HS-5 (cell line): Measurements from ENCODE around the gene SRRM2.

Experiments
- DNase-seq: peaks from one replicate; pipeline ENCODE4 v3.0.0-alpha.2; 2012; ENCODE audit warnings: low read depth

SRRM2 gene

GRCh38 chr16:2762711-2763110 lies 10.3 kb downstream of the SRRM2 start:
- no peak for DNase-seq

GRCh38 chr16:2763173-2763572 lies 10.7 kb downstream of the SRRM2 start:
- DNase-seq = no peak

GRCh38 chr16:2764718-2765117 lies 12.3 kb downstream of the SRRM2 start:
- DNase-seq = no peak

GRCh38 chr16:2765462-2766404 lies 13.3 kb downstream of the SRRM2 start:
- DNase-seq = no peak

- no peak for DNase-seq
Measured at GRCh38 chr16:2766430-2767139, 14.1 kb downstream of the SRRM2 start.

GRCh38 chr16:2767140-2767731 lies 14.8 kb downstream of the SRRM2 start:
- no peak for DNase-seq

- no peak for DNase-seq
Measured at GRCh38 chr16:2767891-2768290, 15.5 kb downstream of the SRRM2 start.

GRCh38 chr16:2768403-2769089 lies 16.1 kb downstream of the SRRM2 start:
- no peak for DNase-seq

GRCh38 chr16:2769100-2769529 lies 16.7 kb downstream of the SRRM2 start:
- no peak for DNase-seq

- DNase-seq = no peak
Measured at GRCh38 chr16:2769675-2770056, 17.2 kb downstream of the SRRM2 start.

GRCh38 chr16:2770057-2770951 lies 17.9 kb downstream of the SRRM2 start:
- no peak for DNase-seq

GRCh38 chr16:2771496-2772402 lies 19.3 kb downstream of the SRRM2 start:
- DNase-seq = no peak

GRCh38 chr16:2773188-2773968 lies 20.9 kb downstream of the SRRM2 start:
- peak; percentile 36 for DNase-seq

GRCh38 chr16:2774161-2774891 lies 21.9 kb downstream of the SRRM2 start:
- no peak for DNase-seq

- no peak for DNase-seq
Measured at GRCh38 chr16:2775131-2775716, 22.8 kb downstream of the SRRM2 start.

- no peak for DNase-seq
Measured at GRCh38 chr16:2775765-2776499, 23.5 kb downstream of the SRRM2 start.

- no peak for DNase-seq
Measured at GRCh38 chr16:2776500-2777139, 24.2 kb downstream of the SRRM2 start.
